Activated T-helper 9 cell treated with anti-CD3 and anti-CD28 coated beads, Interleukin-2, amount 50 U/mL, for 16 hours (primary cell): ENCODE data around the gene STX16.
"Not testable (repeated sequence)": the region's sequence is repeated elsewhere in the genome, so short reads cannot be mapped to it uniquely, and the experiment has no call there.

Source experiments
- DNase-seq: peaks from one replicate; pipeline ENCODE4 v3.0.0-alpha.2; 2020; ENCODE audit warnings: low read depth

The STX16 gene

DNA sequence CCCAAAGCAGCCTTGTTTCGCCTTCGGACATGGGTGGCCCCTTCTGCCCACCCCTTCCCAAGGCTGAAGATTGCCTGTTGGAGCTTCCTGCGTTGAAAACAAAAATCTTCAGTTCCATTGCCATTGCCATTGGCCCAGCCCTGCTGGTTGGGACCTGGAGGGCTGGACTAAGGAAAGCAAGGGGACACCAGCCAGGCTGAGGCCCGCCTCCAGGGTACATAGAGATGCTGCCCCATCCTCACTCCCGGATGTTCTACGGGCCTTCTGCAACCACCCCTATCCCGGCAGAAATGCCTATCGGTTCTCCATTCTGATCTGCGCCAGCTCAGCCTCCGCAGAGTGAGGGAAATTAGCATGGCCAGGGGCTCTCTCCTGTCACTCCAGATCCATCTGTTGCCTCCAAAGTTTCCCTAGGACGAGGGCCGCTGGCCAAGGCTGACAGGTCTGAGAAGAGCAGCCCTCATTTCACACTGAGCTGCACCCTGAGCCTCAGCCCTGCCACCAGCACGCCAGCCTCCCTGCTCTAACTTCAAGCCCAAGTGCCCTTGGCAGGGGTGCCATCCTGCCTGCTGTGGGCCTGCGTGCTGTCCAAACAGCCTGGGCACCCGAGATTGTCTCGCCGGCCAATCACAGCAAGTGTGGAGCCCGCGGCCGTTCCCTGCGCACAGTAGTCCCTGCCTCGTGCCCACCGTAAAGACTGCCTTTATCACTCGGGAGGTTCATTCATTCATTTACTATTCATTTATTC is 13.4 kb upstream of the STX16 start:
- DNase-seq, result no peak

DNA sequence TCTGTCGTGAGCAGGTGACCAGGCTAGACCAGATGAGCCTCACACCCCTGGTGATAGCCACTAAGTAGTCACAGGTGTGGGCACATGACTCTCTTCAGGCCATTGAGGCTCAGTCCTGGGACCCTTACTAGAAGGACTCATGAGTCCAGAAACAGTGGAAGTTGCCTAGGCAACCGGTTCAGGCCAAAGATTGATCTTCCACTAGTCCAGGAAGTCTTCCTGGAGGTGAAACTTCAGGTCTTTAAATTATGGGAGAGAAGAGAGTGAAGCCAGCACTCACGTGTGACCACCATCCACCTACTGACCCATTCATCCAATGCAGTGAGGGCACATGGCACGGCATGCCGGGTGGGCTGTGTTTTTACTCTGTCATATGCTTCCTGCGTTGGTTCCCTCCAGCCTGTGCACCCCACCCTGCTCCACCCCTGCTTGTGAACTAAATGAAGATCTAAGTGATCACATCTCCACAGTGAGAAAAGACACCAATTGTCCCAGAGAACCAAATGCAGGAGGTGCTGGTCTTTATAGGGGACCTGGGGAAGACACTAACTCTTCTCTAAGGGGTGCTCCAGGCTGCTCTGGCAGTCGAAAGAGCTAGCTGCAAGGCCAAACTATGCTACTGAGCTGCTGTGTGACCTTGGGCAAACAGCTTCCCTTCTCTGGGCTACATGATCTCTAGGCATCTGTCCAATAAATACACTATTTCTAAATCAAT is 12.5 kb upstream of the STX16 start:
- DNase-seq, result no peak

DNA sequence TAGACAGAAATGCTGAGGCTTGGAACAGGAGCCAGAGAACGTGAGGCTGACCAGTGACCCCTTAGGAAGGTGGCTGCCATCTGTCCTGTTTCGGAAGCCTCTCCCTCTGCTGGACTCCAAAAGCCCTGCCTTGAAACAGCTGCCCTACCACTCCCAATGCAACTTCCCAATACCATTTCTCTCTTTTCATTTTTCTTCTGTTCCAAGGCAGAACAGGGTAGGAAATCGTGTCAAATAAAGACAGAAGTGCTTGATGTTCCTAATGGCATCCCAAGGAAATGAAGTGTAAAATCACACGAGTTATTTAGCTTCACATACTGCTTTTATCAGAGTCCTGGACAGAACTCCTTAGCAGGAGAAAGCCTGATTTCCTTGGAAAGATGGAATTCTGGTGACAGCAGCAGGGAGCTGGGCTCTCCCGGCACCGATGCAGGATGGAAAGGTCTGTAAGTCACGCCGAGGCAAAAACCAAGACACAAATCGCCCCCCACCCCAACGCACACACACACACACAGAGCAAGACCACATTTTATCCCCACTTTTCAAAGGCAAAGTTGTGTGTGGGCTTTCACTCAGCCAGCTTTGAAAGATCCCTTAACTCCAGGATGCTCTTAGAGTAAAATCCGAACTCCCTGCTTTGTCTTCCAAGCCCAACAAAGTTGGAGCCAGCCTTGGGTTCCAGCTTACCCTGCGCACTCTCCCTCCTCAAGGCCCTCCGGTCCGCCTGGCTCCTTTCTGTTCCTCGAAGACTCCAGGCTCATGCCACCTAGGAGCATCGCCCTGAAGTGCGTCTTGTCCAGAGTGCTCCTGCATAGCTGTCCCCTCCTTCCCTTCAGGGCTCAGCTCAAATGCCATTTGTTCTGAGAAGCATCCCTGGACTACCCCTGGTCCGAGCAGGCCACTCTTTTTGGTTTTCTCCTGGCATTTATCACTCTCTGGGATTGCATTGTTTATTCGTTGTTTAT is 11.6 kb upstream of the STX16 start:
- no peak for DNase-seq

DNA sequence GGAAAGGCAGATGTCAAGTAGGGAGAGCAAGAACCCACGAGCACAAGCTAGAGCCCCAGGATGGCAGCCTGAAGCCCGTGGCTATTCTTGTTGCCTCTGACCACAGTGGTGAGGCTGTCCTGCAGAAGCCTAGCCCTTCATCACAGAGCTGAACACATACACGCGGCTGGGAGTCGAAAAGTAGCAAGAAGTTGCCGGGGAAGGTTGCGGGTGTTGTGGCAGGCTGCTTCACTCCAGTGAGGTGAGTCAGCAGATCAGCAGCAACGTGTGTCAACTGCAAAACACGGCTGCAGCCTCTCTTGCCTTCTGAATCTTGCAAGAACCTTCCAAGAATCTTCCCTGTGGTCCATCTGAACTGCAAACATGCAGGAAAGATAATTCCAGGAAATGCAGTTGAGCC is 10.6 kb upstream of the STX16 start:
- DNase-seq, result no peak

DNA sequence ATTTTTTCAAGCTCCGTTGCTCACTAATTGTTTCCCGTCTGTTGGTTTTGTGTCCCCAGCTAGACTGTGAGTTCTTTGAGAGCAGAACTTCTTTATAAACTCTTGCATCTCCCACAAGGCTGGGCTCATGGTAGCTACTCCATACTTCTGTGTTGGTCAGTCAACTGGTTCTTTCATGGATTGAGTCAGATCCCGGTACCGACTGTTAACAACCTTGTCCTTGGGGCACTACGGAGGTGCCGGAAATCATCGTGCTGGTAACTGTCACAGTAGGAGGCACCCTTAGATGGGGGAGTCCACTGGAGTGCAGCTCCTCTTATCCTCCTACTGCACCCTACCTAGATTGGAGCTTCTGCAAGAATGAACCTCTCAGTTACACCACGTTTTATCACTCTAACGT is 8.6 kb upstream of the STX16 start:
- DNase-seq, result no peak

- DNase-seq, result not testable (repeated sequence)
Observed at GRCh38 chr20:58642896-58643295, 8.2 kb upstream of the STX16 start.

- DNase-seq, result no peak
Observed at GRCh38 chr20:58645412-58645968, 5.6 kb upstream of the STX16 start.

- no peak for DNase-seq
Observed at GRCh38 chr20:58646257-58646656, 4.8 kb upstream of the STX16 start.

DNA sequence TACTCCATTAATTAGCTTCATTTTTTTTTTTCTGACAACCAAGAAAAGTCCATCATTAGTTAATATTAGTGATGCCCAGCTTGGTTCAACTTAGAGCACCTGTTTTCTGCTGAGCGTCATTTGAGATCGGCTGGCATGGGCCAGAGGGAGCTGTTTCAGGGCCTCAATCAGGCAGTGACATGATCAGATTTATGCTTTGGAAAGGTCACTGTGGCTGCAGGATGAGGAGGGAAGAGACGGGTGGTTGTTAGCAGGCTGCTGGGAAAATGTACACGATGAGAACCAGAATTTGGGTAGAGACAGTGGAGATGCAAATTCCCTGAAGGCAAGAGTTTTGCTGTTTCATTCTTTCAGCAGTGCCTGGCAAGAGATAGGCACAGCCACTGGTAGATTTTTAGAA is 4.4 kb upstream of the STX16 start:
- DNase-seq, result no peak

- DNase-seq, result no peak
Observed at GRCh38 chr20:58647162-58647795, 3.8 kb upstream of the STX16 start.

- DNase-seq, result no peak
Observed at GRCh38 chr20:58647796-58648501, 3.1 kb upstream of the STX16 start.

GRCh38 chr20:58648502-58648825 is 2.6 kb upstream of the STX16 start:
- not testable (repeated sequence) for DNase-seq

GRCh38 chr20:58649288-58650180 is 1.5 kb upstream of the STX16 start:
- DNase-seq, result peak; percentile 29

- peak; percentile 24 for DNase-seq
Observed at GRCh38 chr20:58650181-58650775, 805 bp upstream of the STX16 start.

GRCh38 chr20:58651559-58651945 is 469 bp downstream of the STX16 start:
- DNase-seq, result no peak

DNA sequence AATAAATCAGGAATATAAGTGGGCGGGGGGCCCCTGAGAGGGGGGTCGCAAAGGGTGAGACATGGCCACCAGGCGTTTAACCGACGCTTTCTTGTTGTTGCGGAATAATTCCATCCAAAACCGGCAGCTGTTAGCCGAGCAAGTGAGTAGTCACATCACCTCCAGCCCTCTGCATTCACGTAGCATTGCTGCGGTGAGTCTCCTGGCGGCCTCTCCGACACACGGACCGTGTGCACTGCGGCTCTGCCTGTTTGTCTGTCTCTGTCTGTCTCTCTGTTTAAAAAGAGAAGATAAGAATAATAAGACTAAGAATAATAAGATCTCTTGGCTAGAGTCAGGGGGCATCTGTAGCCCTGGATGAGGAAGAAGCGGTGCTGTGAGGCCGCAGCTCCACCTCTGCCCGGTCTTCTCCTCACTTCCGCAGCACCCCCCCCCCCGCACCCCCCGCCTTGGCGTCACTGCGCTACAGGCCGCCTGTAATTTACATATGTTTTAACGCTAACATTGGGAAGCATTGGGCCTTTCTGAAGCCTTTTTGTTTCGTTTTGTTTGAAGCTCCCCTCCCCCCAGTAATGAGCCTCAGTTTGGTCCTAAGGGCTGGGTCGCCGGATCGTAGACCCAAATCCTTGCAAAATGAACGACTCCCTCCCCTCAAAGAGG is 993 bp downstream of the STX16 start:
- DNase-seq, result peak; percentile 49

- no peak for DNase-seq
Observed at GRCh38 chr20:58652606-58653294, 1.7 kb downstream of the STX16 start.

- DNase-seq, result no peak
Observed at GRCh38 chr20:58654337-58654736, 3.3 kb downstream of the STX16 start.
